Stimulated activated CD4-positive, alpha-beta T cell treated with anti-CD3 and anti-CD28 coated beads, TNF-alpha, amount 100 ng/mL, for 24 hours (primary cell): Measurements from ENCODE around the gene PPP1R15A.
"Not testable (repeated sequence)": the region's sequence is repeated elsewhere in the genome, so short reads cannot be mapped to it uniquely, and the experiment has no call there.

ENCODE experiments used
- DNase-seq, 3 experiments: peaks; one replicate each; pipeline ENCODE4 v3.0.0-alpha.2; 2020; ENCODE audit warnings: low read depth in 3 of 3

PPP1R15A gene

GRCh38 chr19:48915757-48916156, 43.5 kb downstream of the PPP1R15A start:
- DNase-seq: no peak

DNA sequence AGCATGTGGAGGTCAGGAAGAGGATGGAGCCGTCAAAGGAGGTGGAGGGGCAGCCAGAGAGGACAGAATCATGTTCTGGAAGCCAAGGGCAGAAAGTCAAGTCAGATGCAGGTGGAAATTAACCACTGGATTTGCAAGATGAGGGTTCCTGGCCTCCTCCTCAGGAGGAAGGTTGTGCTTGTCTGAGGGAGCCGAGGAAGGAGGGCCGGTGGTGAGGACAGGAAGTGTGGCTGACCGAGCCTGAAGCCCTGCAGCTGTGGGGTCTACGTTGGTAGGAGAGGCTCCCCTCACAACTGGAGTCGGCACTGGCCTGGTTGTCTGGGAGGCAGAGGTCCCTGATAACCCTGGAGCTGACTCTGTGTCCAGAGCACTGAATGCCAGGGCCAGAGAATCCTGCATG, 45.9 kb downstream of the PPP1R15A start:
- DNase-seq: no peak

GRCh38 chr19:48918801-48919247, 46.6 kb downstream of the PPP1R15A start:
- no peak for DNase-seq

DNA sequence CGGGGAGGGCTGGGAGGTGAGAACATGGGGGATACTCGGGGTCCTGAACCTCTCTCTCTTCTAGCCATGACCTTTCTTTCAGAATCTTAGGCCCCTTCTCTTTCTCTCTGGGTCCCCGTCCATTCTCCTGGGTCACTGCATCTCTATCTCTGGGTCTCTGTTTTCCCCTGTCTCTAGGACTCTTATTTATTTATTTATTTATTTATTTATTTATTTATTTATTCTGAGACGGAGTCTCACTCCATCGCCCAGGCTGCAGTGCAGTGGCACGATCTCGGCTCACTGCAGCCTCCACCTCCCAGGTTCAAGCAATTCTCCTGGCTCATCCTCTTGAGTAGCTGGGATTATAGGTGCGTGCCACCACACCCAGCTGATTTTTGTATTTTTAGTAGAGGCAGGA, 47.0 kb downstream of the PPP1R15A start:
- DNase-seq: not testable (repeated sequence)

GRCh38 chr19:48920949-48921348, 48.7 kb downstream of the PPP1R15A start:
- DNase-seq: no peak

DNA sequence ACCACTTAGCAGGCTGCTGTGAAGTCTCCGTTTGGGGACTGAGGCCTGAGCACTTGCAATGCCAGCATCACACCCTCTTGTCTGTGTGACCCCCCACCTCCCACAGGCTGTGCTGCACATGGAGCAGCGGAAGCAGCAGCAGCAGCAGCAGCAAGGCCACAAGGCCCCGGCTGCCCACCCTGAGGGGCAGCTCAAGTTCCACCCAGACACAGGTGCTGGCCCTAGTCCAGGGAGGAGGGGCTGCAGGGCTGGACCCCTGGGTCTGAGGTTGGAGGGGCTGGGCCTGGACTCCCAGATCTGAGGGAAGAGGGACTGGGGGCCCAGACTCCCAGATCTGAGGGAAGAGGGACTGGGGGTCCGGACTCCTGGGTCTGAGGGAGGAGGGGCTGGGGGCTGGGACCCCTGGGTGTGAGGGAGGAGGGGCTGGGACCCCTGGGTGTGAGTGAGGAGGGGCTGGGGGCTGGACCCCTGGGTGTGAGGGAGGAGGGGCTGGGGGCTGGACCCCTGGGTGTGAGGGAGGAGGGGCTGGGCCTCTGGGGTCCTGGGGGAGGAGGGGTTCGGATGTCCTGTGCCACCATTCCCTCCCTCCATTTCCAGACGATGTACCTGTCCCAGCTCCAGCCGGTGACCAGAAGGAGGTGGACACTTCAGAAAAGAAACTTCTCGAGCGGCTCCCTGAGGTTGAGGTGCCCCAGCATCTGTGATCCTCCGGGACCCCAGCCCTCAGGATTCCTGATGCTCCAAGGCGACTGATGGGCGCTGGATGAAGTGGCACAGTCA, 49.7 kb downstream of the PPP1R15A start:
- no peak for DNase-seq

DNA sequence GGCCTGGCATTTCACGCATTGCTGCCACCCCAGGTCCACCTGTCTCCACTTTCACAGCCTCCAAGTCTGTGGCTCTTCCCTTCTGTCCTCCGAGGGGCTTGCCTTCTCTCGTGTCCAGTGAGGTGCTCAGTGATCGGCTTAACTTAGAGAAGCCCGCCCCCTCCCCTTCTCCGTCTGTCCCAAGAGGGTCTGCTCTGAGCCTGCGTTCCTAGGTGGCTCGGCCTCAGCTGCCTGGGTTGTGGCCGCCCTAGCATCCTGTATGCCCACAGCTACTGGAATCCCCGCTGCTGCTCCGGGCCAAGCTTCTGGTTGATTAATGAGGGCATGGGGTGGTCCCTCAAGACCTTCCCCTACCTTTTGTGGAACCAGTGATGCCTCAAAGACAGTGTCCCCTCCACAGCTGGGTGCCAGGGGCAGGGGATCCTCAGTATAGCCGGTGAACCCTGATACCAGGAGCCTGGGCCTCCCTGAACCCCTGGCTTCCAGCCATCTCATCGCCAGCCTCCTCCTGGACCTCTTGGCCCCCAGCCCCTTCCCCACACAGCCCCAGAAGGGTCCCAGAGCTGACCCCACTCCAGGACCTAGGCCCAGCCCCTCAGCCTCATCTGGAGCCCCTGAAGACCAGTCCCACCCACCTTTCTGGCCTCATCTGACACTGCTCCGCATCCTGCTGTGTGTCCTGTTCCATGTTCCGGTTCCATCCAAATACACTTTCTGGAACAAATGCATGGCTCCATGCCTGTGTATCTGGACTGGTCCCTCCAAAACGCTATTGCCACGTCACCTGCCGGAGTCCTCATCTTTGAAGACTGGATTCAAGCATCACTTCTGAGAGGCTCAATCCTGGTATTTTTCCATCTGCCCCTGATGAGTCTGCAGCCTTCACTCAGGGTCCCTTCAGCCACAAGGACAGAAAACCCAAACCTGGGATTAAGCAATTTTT, 50.6 kb downstream of the PPP1R15A start:
- no peak for DNase-seq

DNA sequence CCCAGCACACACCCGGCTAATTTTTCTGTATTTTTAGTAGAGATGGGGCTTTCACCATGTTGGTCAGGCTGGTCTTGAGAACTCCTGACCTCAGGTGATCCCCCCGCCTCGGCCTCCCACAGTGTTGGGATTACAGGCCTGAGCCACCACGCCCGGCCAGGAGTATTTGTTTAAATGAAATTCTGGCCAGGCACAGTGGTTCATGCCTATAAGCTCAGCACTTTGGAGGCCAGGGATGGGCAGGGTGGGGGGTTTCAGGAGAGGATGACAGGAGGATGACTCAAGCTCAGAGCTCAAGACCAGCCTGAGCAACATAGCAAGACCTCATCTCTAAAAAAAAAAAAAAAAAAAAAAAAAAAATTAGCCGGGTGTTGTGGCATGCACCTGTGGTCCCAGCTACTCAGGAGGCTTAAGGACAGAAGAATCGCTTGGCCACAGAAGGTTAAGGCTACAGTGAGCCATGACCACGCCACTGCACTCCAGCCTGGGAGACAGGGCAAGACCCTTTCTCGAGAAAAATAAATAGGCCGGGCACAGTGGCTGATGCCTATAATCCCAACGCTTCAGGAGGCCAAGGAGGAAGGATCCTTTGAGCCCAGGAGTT, 53.1 kb downstream of the PPP1R15A start:
- no peak for DNase-seq
